Bronchial epithelial cell (primary cell): ENCODE data around the gene FAM13A. TPM values are rescaled to one million over a fixed set of nuclear protein-coding genes. Genes with fewer than 3 reads are reported as not detected.
A peak's percentile ranks its signal among the peaks of the same experiment; 100 is the strongest.

Experiments used
- DNase-seq: peaks from one replicate; pipeline ENCODE4 v3.0.0-alpha.2; 2010; ENCODE audit warnings: low read depth
- FAIRE-seq: peaks from 2 replicates; lab custom pipeline; 2011; peaks lifted over from hg19 to GRCh38; lab: Jason Lieb, UNC
- H3K27me3 ChIP-seq: 2 replicates; pipeline ENCODE4 v1.5.1; 2011; ENCODE audit warnings: low read length; ENCODE audit not compliant: control insufficient read depth, insufficient read depth
- H3K36me3 ChIP-seq: 2 replicates; pipeline ENCODE4 v1.5.1; 2011; ENCODE audit warnings: low read length; ENCODE audit not compliant: control insufficient read depth, insufficient read depth
- H3K4me3 ChIP-seq: 2 replicates; pipeline ENCODE4 v1.5.1; 2011; ENCODE audit warnings: mild to moderate bottlenecking, low read depth, low read length, control low read depth
- CTCF ChIP-seq: IDR thresholded peaks from 2 replicates; pipeline ENCODE4 v1.5.1; 2011; ENCODE audit warnings: mild to moderate bottlenecking, moderate library complexity, low read length, control low read depth, inconsistent platforms; ENCODE audit not compliant: insufficient read depth, severe bottlenecking
- total RNA-seq: library from RNA; depleted of rRNA; stranded (reverse); fragments of >200 nt; gene quantifications from 2 replicates; pipeline ENCODE4 v1.2.1, GENCODE V29; 2014

Gene FAM13A
- total RNA-seq, 1 donor from 2014 or later: 5.8 TPM

- Histone ChIP-seq H3K4me3 (no peak overlapping the region), H3K36me3 (peaks cover 1% of the 10 kb centered on the region)
Observed at GRCh38 chr4:88702782-88703181, 354.2 kb downstream of the FAM13A start.

GRCh38 chr4:88698519-88698918 is 358.5 kb downstream of the FAM13A start:
- TF ChIP-seq CTCF: no peak
- Histone ChIP-seq H3K4me3 (no peak overlapping the region), H3K27me3 (no peaks in the 10 kb centered on the region), H3K36me3 (peaks cover 1% of the 10 kb centered on the region)
- FAIRE-seq (no peak), DNase-seq (no peak)

More at GRCh38 chr4:88702782-88703181, 354.2 kb downstream of the FAM13A start:
- FAIRE-seq: no peak
- no peak for TF ChIP-seq CTCF
- no peaks in the 10 kb centered on the region for H3K27me3 ChIP-seq
- no peak for DNase-seq

GRCh38 chr4:88697588-88698329 is 359.2 kb downstream of the FAM13A start, which contains the start of gene NAP1L5:
NAP1L5 (minus strand) TSS chr4:88697829; CDS start chr4:88697754, 75 bp downstream.
- no peak for TF ChIP-seq CTCF
- H3K36me3 ChIP-seq: peaks cover 1% of the 10 kb centered on the region
- no peaks in the 10 kb centered on the region for H3K27me3 ChIP-seq
- DNase-seq (peak; percentile 29), FAIRE-seq (no peak)
- peak within 1 kb of the TSS; percentile 60 for H3K4me3 ChIP-seq

- FAIRE-seq: no peak
- Histone ChIP-seq H3K27me3 (no peaks in the 10 kb centered on the region), H3K4me3 (peak overlapping the region; percentile 60), H3K36me3 (peaks cover 1% of the 10 kb centered on the region)
- DNase-seq: no peak
- TF ChIP-seq CTCF: no peak
Observed at GRCh38 chr4:88697141-88697540, 359.8 kb downstream of the FAM13A start.

- peak; percentile 17 for DNase-seq
- FAIRE-seq: no peak
- Histone ChIP-seq H3K4me3 (no peak overlapping the region), H3K27me3 (no peaks in the 10 kb centered on the region), H3K36me3 (no peaks in the 10 kb centered on the region)
- no peak for TF ChIP-seq CTCF
Observed at GRCh38 chr4:88696630-88697029, 360.4 kb downstream of the FAM13A start.
